Stomach (tissue), 9 donors: ENCODE measurements around the gene TPST1. TPM values are rescaled to one million over a fixed set of nuclear protein-coding genes. Genes with fewer than 3 reads are reported as not detected.

Experiments
- DNase-seq, 2 donors: peaks; one replicate each; pipeline versions ENCODE4 v3.0.0 to v3.0.0-alpha.2; 2013 to 2019
- H3K27ac ChIP-seq, 5 donors: fragments of 200-600 bp in 4 of 5; sonication (generic) in 4 of 5; one replicate each; pipeline ENCODE4 v1.5.1; 2013 to 2019; ENCODE audit warnings: mild to moderate bottlenecking in 1 of 5, moderate library complexity in 1 of 5
- H3K27me3 ChIP-seq, 3 donors: fragments of 200-600 bp; sonication (generic); one replicate each; pipeline ENCODE4 v1.5.1; 2017 to 2019; ENCODE audit warnings: mixed run types in 1 of 3
- H3K36me3 ChIP-seq, 4 donors: fragments of 200-600 bp; sonication (generic); 1 replicate in 3 of 4; 2 replicates in 1 of 4; pipeline ENCODE4 v1.5.1; 2016 to 2019
- H3K4me1 ChIP-seq, 4 donors: fragments of 200-600 bp; sonication (generic); one replicate each; pipeline ENCODE4 v1.5.1; 2016 to 2019
- H3K4me3 ChIP-seq, 4 donors: fragments of 200-600 bp; sonication (generic) in 3 of 4; one replicate each; pipeline ENCODE4 v1.5.1; 2016 to 2019; ENCODE audit warnings: mild to moderate bottlenecking in 1 of 4
- H3K9me3 ChIP-seq, 4 donors: fragments of 200-600 bp; sonication (generic); one replicate each; pipeline ENCODE4 v1.5.1; 2016 to 2019
- EP300 ChIP-seq: sonication (generic); formaldehyde crosslinking; IDR thresholded peaks from one replicate; pipeline ENCODE4 v1.6.1; 2017; ENCODE audit warnings: antibody characterized with exemption
- POLR2A ChIP-seq, 4 donors: fragments of 450-650 bp; IDR thresholded peaks; one replicate each; pipeline ENCODE4 v1.6.1; 2016; ENCODE audit warnings: antibody characterized with exemption in 4 of 4, control low read depth in 2 of 4, mild to moderate bottlenecking in 1 of 4, moderate library complexity in 1 of 4
- POLR2AphosphoS5 ChIP-seq, 3 donors: sonication (generic); formaldehyde crosslinking; IDR thresholded peaks; one replicate each; pipeline ENCODE4 v1.6.1; 2016; ENCODE audit warnings: antibody characterized with exemption in 3 of 3
- WGBS, 5 donors: extraction: QIAGEN DNeasy Blood & Tissue Kit in 3 of 5; methylation state at CpG; one replicate each; pipeline versions ENCODE4 v1.1.5 to v1.1.7; 2013 to 2018; 5-methylcytosine and 5-hydroxymethylcytosine counted together
- intact Hi-C: fragments of 100-400 bp; cut with DNase I; formaldehyde crosslinking; loops from one replicate; pipeline ENCODE4 v1.15.1; 2023; ENCODE audit warnings: low total_unique reads
- polyA plus RNA-seq, 3 donors: library from polyadenylated mRNA; stranded (reverse); fragments of 200-250 nt; gene quantifications; one replicate each; pipeline ENCODE4 v1.2.3, GENCODE V29; 2013
- total RNA-seq, 5 donors: library from RNA; depleted of rRNA; stranded (reverse); fragments of >200 nt; gene quantifications; one replicate each; pipeline versions ENCODE4 v1.1.0 to v1.2.3, GENCODE V29; 2014 to 2016
- TF ChIP-seq, protein P1 (sequence below), 7 experiments: fragments of 450-650 bp in 4 of 7; fragments of 200-600 bp in 3 of 7; sonication (generic) in 3 of 7; IDR thresholded peaks; one replicate each; pipeline ENCODE4 v1.5.1; 2016 to 2019; ENCODE audit warnings: antibody characterized with exemption in 7 of 7, control low read depth in 2 of 7, mild to moderate bottlenecking in 1 of 7
- donor health status: healthy with polysubstance abuse.
- donor health status: Bipolar disorder and iron deficiency.
- donor health status: healthy.

Gene TPST1
- total and polyA plus RNA-seq, 8 donors: 0.58 to 78.8 (median 8.7) TPM

DNA sequence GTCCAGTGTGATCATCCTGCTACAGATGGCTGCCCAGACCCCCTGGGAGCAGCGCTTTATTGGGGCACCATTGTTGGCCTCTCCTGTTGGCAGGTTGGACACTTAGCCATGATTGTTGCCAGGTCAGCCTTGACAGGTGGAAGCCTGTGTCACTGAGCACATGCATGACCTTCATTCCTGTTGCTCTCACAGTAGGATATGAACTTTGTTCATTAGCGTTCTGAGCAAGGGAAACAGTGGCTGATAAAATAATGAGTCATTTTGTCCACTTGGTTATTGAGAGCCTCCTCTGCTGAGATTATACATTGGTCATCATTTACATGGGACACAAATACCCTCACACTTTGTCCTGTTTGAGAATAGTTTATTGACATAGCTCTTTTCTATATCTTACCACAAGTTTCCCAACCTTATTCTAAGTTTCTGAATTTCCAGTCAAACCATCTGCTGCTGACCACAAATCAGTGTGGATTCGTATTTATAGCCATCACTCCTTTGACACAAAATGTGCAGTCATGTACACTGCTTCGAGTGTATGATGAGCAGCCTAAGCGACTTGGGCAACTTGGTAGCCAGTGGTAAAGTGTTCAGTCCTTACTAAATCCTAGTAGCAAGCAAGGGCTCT is 102.6 kb downstream of the TPST1 start:
- H3K27ac ChIP-seq: peak overlapping the region; percentile 46 to 81 (median 73)
- H3K4me3 ChIP-seq: no peak overlapping the region
- peaks cover 13 to 53% (median 20%) of the 10 kb centered on the region in 4 donors for H3K4me1 ChIP-seq
- H3K9me3 ChIP-seq: no peaks in the 10 kb centered on the region
- TF ChIP-seq POLR2AphosphoS5 (IDR thresholded peaks at IDR 0.05): peak in 2 of 3 donors; percentile 72 to 88
- TF ChIP-seq EP300: no peak
- H3K27me3 ChIP-seq: no peaks in the 10 kb centered on the region
- intact Hi-C loops: no loop called here
- 70 to 77% (median 71%) methylated on average over 5 of the region's 5 CpGs for whole genome bisulfite sequencing, 5 donors
- DNase-seq: peak; percentile 35 to 71
- no peaks in the 10 kb centered on the region for H3K36me3 ChIP-seq

DNA sequence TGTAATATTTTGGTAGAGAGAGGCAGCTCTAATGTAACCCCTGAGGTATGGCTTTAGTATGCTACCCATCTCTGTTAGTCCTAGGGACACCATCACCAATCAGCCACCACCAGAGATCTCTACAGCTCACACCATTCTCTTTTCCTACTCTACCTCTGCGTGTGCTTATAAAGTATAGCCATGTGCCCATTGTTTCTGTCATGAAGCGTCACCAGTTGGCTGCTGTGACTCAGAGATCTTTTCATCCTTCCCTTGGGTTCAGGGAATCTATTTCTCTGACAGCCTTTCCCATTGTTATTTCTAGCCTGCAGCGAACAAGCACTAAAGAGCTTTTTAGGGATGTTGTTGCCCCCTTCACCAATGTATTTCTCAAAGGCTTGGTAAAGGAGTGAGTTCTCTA is 103.3 kb downstream of the TPST1 start:
- no peaks in the 10 kb centered on the region for H3K27me3 ChIP-seq
- DNase-seq: no peak
- peaks cover 13 to 51% (median 20%) of the 10 kb centered on the region in 4 donors for H3K4me1 ChIP-seq
- peak overlapping the region in 2 of 5 donors; percentile 70 to 80 for H3K27ac ChIP-seq
- 95 to 97% (median 96%) methylated on average over 3 of the region's 3 CpGs for WGBS, 5 donors
- no peaks in the 10 kb centered on the region for H3K36me3 ChIP-seq
- intact Hi-C loops: no loop called here
- H3K4me3 ChIP-seq: no peak overlapping the region
- TF ChIP-seq POLR2AphosphoS5 (IDR thresholded peaks at IDR 0.05) (no peak), EP300 (no peak), POLR2A (IDR thresholded peaks at IDR 0.05) (no peak)
- TF ChIP-seq, protein P1, sequence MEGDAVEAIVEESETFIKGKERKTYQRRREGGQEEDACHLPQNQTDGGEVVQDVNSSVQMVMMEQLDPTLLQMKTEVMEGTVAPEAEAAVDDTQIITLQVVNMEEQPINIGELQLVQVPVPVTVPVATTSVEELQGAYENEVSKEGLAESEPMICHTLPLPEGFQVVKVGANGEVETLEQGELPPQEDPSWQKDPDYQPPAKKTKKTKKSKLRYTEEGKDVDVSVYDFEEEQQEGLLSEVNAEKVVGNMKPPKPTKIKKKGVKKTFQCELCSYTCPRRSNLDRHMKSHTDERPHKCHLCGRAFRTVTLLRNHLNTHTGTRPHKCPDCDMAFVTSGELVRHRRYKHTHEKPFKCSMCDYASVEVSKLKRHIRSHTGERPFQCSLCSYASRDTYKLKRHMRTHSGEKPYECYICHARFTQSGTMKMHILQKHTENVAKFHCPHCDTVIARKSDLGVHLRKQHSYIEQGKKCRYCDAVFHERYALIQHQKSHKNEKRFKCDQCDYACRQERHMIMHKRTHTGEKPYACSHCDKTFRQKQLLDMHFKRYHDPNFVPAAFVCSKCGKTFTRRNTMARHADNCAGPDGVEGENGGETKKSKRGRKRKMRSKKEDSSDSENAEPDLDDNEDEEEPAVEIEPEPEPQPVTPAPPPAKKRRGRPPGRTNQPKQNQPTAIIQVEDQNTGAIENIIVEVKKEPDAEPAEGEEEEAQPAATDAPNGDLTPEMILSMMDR (IDR thresholded peaks at IDR 0.05): no peak
- H3K9me3 ChIP-seq: no peaks in the 10 kb centered on the region

DNA sequence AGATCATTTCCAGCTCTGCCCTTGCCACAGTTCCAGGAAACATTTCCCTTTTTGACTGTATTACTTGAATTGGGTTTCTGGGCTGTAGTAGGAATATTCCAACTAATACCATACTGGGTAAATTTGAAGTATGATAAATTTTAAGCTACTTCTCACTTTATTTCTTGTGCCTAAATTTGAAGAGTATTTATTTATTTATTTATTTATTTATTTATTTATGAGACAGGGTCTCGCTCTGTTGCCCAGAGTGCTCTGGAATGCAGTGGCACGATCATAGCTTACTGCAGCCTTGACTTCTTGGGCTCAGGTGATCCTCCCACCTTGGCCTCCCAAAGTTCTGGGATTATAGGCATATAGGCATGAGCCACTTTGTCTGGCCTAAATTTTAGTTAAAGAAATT is 105.5 kb downstream of the TPST1 start:
- Histone ChIP-seq H3K27me3 (no peaks in the 10 kb centered on the region), H3K4me3 (no peak overlapping the region), H3K4me1 (peaks cover 0 to 37% (median 14%) of the 10 kb centered on the region in 4 donors), H3K27ac (no peak overlapping the region), H3K36me3 (no peaks in the 10 kb centered on the region), H3K9me3 (no peaks in the 10 kb centered on the region)
- 90 to 96% (median 96%) methylated on average over 2 of the region's 2 CpGs for WGBS, 5 donors
- DNase-seq: no peak
- no peak for TF ChIP-seq POLR2AphosphoS5 (IDR thresholded peaks at IDR 0.05)
- TF ChIP-seq POLR2A (IDR thresholded peaks at IDR 0.05): no peak
- no peak for TF ChIP-seq EP300
- TF ChIP-seq, protein P1 (IDR thresholded peaks at IDR 0.05): no peak
- intact Hi-C loops: no loop called here

DNA sequence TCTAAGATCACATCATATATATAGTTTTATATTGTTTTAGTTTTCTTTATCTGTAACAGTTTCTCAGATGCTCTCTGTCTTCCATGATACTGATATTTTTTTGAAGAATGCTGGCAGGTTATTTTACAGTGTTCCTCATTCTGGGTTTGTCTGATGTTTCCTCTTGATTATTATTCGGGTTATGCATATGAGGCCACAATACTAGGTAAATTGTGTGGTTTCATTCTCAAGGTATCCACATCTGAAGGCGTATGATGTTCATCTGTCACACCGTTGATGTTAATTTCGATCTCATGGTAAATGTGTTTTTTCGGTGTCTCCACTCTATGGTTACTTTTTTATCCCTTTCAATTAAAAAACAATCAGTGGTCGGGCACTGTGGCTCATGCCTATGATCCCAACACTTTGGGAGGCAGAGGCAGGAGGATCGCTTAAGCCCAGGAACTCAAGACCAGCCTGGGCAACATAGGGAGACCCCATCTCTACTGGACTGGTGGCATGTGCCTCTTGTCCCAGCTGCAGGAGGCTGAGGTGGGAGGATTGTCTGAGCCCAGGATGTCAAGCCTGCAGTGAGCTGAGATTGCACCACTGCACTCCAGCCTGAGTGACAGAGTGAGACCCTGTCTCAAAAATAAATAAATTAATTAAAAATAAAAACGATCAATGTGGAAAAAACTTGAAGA is 108.9 kb downstream of the TPST1 start:
- H3K27me3 ChIP-seq: no peaks in the 10 kb centered on the region
- no peaks in the 10 kb centered on the region for H3K9me3 ChIP-seq
- no peak for DNase-seq
- H3K27ac ChIP-seq: no peak overlapping the region
- WGBS, 5 donors: 78 to 96% (median 88%) methylated on average over 8 of the region's 8 CpGs
- intact Hi-C loops: no loop called here
- H3K4me1 ChIP-seq: peaks cover 0 to 8% (median 3%) of the 10 kb centered on the region in 4 donors
- H3K4me3 ChIP-seq: no peak overlapping the region
- TF ChIP-seq POLR2A (IDR thresholded peaks at IDR 0.05): no peak
- TF ChIP-seq, protein P1 (IDR thresholded peaks at IDR 0.05): no peak
- no peak for TF ChIP-seq EP300
- no peak for TF ChIP-seq POLR2AphosphoS5 (IDR thresholded peaks at IDR 0.05)
- no peaks in the 10 kb centered on the region for H3K36me3 ChIP-seq

DNA sequence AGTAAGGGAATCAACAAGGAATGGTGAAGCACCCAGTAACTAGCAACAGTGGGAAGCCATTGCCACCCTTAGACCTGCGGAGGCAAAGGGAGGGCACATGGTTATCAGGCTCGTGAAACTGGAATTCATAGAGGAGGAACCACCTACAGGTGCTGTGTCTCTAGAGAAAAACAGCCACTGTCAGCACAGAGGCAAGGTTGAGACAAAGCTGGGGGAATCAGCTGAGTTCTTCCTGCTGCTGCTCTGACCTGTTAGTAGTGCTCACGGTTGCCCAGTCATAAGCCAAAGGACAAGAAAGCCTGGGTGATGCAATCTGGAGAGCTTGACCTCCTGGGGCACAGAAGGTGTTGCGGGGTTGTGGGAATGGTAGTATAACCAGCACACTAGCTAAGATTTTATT is 110.1 kb downstream of the TPST1 start:
- no peaks in the 10 kb centered on the region for H3K27me3 ChIP-seq
- no peaks in the 10 kb centered on the region for H3K9me3 ChIP-seq
- no peak for DNase-seq
- no peak overlapping the region for H3K27ac ChIP-seq
- TF ChIP-seq, protein P1 (IDR thresholded peaks at IDR 0.05): no peak
- TF ChIP-seq EP300 (no peak), POLR2AphosphoS5 (IDR thresholded peaks at IDR 0.05) (no peak), POLR2A (IDR thresholded peaks at IDR 0.05) (no peak)
- H3K36me3 ChIP-seq: no peaks in the 10 kb centered on the region
- H3K4me3 ChIP-seq: no peak overlapping the region
- intact Hi-C loops: no loop called here
- 51 to 79% (median 76%) methylated on average over 3 to 4 of the region's 4 CpGs for WGBS, 5 donors
- peaks cover 0 to 3% (median 1%) of the 10 kb centered on the region in 4 donors for H3K4me1 ChIP-seq
